Measurements from ENCODE around the gene CFTR.

- TF ChIP-seq CTCF (IDR thresholded peaks at IDR 0.05), result no peak
- no peak for TF ChIP-seq POLR2A (IDR thresholded peaks at IDR 0.05)
Measured at GRCh38 chr7:117603627-117604026, 123.8 kb downstream of the CFTR start.

All from Peyer's patch (tissue), 4 donors.